Measurements from ENCODE around the gene ZBTB38. TPM values are rescaled to one million over a fixed set of nuclear protein-coding genes. Genes with fewer than 3 reads are reported as not detected.
A peak's percentile ranks its signal among the peaks of the same experiment; 100 is the strongest.

Gene ZBTB38
- total and polyA plus RNA-seq, 2 donors from 2014 or later, result 8.6 to 113 TPM

GRCh38 chr3:141321109-141321497 lies 47.2 kb upstream of the ZBTB38 start:
- intact Hi-C loops (cut with DNase I), result no loop called here
- H3K9ac ChIP-seq (ENCODE audit: low read length in 3 of 3), result no peak overlapping the region
- no peak overlapping the region for H3K27ac ChIP-seq (ENCODE audit: low read depth in 2 of 2, low read length in 2 of 2)
- H3K27me3 ChIP-seq (ENCODE audit: control insufficient read depth, insufficient read depth, low read length), result no peaks in the 10 kb centered on the region
- no peak overlapping the region for H3K4me3 ChIP-seq (ENCODE audit: low read length in 3 of 3)
- H3K9me3 ChIP-seq (ENCODE audit: control insufficient read depth in 2 of 3, insufficient read depth in 1 of 3, low read length in 3 of 3), result no peaks in the 10 kb centered on the region
- H3K36me3 ChIP-seq (ENCODE audit: control insufficient read depth in 2 of 3, insufficient read depth in 3 of 3, low read length in 3 of 3), result no peaks in the 10 kb centered on the region
- TF ChIP-seq CTCF (IDR thresholded peaks at IDR 0.05; ENCODE audit: borderline replicate concordance, extremely low read depth, insufficient read depth), result no peak
- H3K4me1 ChIP-seq (ENCODE audit: control insufficient read depth in 2 of 3, insufficient read depth in 2 of 3, low read depth in 1 of 3, low read length in 3 of 3), result peaks cover 0 to 11% (median 5%) of the 10 kb centered on the region in 3 donors
- DNase-seq, result no peak
- FAIRE-seq, result no peak

GRCh38 chr3:141323936-141324704 lies 44.2 kb upstream of the ZBTB38 start:
- FAIRE-seq, result peak; percentile 44
- H3K4me3 ChIP-seq (ENCODE audit: low read length in 3 of 3), result peak overlapping the region in 2 of 3 donors; percentile 63 to 73
- H3K27me3 ChIP-seq (ENCODE audit: control insufficient read depth, insufficient read depth, low read length), result no peaks in the 10 kb centered on the region
- intact Hi-C loops (cut with DNase I), result no loop called here
- peak in 1 of 5 donors; percentile 41 for DNase-seq
- peaks cover 2 to 25% (median 9%) of the 10 kb centered on the region in 3 donors for H3K4me1 ChIP-seq (ENCODE audit: control insufficient read depth in 2 of 3, insufficient read depth in 2 of 3, low read depth in 1 of 3, low read length in 3 of 3)
- H3K9ac ChIP-seq (ENCODE audit: low read length in 3 of 3), result peak overlapping the region in 1 of 3 donors; percentile 14
- peak overlapping the region; percentile 59 to 61 for H3K27ac ChIP-seq (ENCODE audit: low read depth in 2 of 2, low read length in 2 of 2)
- no peak for TF ChIP-seq CTCF (IDR thresholded peaks at IDR 0.05; ENCODE audit: borderline replicate concordance, extremely low read depth, insufficient read depth)
- H3K9me3 ChIP-seq (ENCODE audit: control insufficient read depth in 2 of 3, insufficient read depth in 1 of 3, low read length in 3 of 3), result no peaks in the 10 kb centered on the region
- H3K36me3 ChIP-seq (ENCODE audit: control insufficient read depth in 2 of 3, insufficient read depth in 3 of 3, low read length in 3 of 3), result no peaks in the 10 kb centered on the region

GRCh38 chr3:141326123-141326522 lies 42.2 kb upstream of the ZBTB38 start:
- no peak for TF ChIP-seq CTCF (IDR thresholded peaks at IDR 0.05; ENCODE audit: borderline replicate concordance, extremely low read depth, insufficient read depth)
- FAIRE-seq (peak; percentile 53), DNase-seq (peak in 2 of 5 donors; percentile 50 to 70)
- Histone ChIP-seq H3K36me3 (ENCODE audit: control insufficient read depth in 2 of 3, insufficient read depth in 3 of 3, low read length in 3 of 3) (no peaks in the 10 kb centered on the region), H3K4me1 (ENCODE audit: control insufficient read depth in 2 of 3, insufficient read depth in 2 of 3, low read depth in 1 of 3, low read length in 3 of 3) (peaks cover 2 to 26% (median 9%) of the 10 kb centered on the region in 3 donors), H3K27ac (ENCODE audit: low read depth in 2 of 2, low read length in 2 of 2) (peak overlapping the region in 1 of 2 donors; percentile 45), H3K27me3 (ENCODE audit: control insufficient read depth, insufficient read depth, low read length) (no peaks in the 10 kb centered on the region), H3K9ac (ENCODE audit: low read length in 3 of 3) (peak overlapping the region in 1 of 3 donors; percentile 37), H3K9me3 (ENCODE audit: control insufficient read depth in 2 of 3, insufficient read depth in 1 of 3, low read length in 3 of 3) (no peaks in the 10 kb centered on the region), H3K4me3 (ENCODE audit: low read length in 3 of 3) (peak overlapping the region in 2 of 3 donors; percentile 63 to 73)
- intact Hi-C loops (cut with DNase I), result no loop called here
